Measurements from ENCODE around the gene CCDC134.

Gene CCDC134

GRCh38 chr22:41842996-41843970 is 42.8 kb downstream of the CCDC134 start:
- Histone ChIP-seq H3K9me3 (ENCODE audit: control insufficient read depth, insufficient read depth, low read length) (no peaks in the 10 kb centered on the region), H3K4me3 (ENCODE audit: low read length) (no peak overlapping the region), H3K27me3 (ENCODE audit: control insufficient read depth, insufficient read depth, low read length) (no peaks in the 10 kb centered on the region), H3K4me1 (ENCODE audit: control insufficient read depth, insufficient read depth, low read length) (peaks cover 13% of the 10 kb centered on the region), H3K27ac (ENCODE audit: low read length) (no peak overlapping the region), H3K36me3 (ENCODE audit: control insufficient read depth, insufficient read depth, low read length) (peaks cover 7% of the 10 kb centered on the region; the same call in 1 of the 2 replicates)
- no CpG with 5 or more reads among the region's 8 CpGs for WGBS (ENCODE audit: insufficient coverage, insufficient read length)
- DNase-seq (ENCODE audit: low read depth, low spot score): no peak

GRCh38 chr22:41844036-41844435 is 43.6 kb downstream of the CCDC134 start:
- H3K9me3 ChIP-seq (ENCODE audit: control insufficient read depth, insufficient read depth, low read length): no peaks in the 10 kb centered on the region
- no peak overlapping the region for H3K27ac ChIP-seq (ENCODE audit: low read length)
- H3K4me1 ChIP-seq (ENCODE audit: control insufficient read depth, insufficient read depth, low read length): peaks cover 16% of the 10 kb centered on the region
- H3K27me3 ChIP-seq (ENCODE audit: control insufficient read depth, insufficient read depth, low read length): no peaks in the 10 kb centered on the region
- H3K36me3 ChIP-seq (ENCODE audit: control insufficient read depth, insufficient read depth, low read length): peaks cover 8% of the 10 kb centered on the region; the same call in 1 of the 2 replicates
- no peak for DNase-seq (ENCODE audit: low read depth, low spot score)
- H3K4me3 ChIP-seq (ENCODE audit: low read length): no peak overlapping the region
- no CpG with 5 or more reads among the region's 1 CpG for WGBS (ENCODE audit: insufficient coverage, insufficient read length)

- no CpG with 5 or more reads among the region's 3 CpGs for WGBS (ENCODE audit: insufficient coverage, insufficient read length)
- Histone ChIP-seq H3K27me3 (ENCODE audit: control insufficient read depth, insufficient read depth, low read length) (no peaks in the 10 kb centered on the region), H3K4me1 (ENCODE audit: control insufficient read depth, insufficient read depth, low read length) (peaks cover 16% of the 10 kb centered on the region), H3K36me3 (ENCODE audit: control insufficient read depth, insufficient read depth, low read length) (peaks cover 8% of the 10 kb centered on the region; the same call in 1 of the 2 replicates), H3K27ac (ENCODE audit: low read length) (no peak overlapping the region), H3K4me3 (ENCODE audit: low read length) (no peak overlapping the region), H3K9me3 (ENCODE audit: control insufficient read depth, insufficient read depth, low read length) (no peaks in the 10 kb centered on the region)
- no peak for DNase-seq (ENCODE audit: low read depth, low spot score)
Observed at GRCh38 chr22:41844513-41844912, 44.0 kb downstream of the CCDC134 start.

GRCh38 chr22:41845380-41846267 is 45.1 kb downstream of the CCDC134 start:
- peaks cover 7% of the 10 kb centered on the region; the same call in 1 of the 2 replicates for H3K36me3 ChIP-seq (ENCODE audit: control insufficient read depth, insufficient read depth, low read length)
- DNase-seq (ENCODE audit: low read depth, low spot score): no peak
- no CpG with 5 or more reads among the region's 4 CpGs for WGBS (ENCODE audit: insufficient coverage, insufficient read length)
- H3K9me3 ChIP-seq (ENCODE audit: control insufficient read depth, insufficient read depth, low read length): no peaks in the 10 kb centered on the region
- no peak overlapping the region for H3K27ac ChIP-seq (ENCODE audit: low read length)
- peaks cover 16% of the 10 kb centered on the region for H3K4me1 ChIP-seq (ENCODE audit: control insufficient read depth, insufficient read depth, low read length)
- H3K27me3 ChIP-seq (ENCODE audit: control insufficient read depth, insufficient read depth, low read length): no peaks in the 10 kb centered on the region
- H3K4me3 ChIP-seq (ENCODE audit: low read length): no peak overlapping the region

GRCh38 chr22:41846268-41846987 is 45.9 kb downstream of the CCDC134 start:
- H3K27ac ChIP-seq (ENCODE audit: low read length): no peak overlapping the region
- H3K36me3 ChIP-seq (ENCODE audit: control insufficient read depth, insufficient read depth, low read length): peaks cover 3% of the 10 kb centered on the region; the same call in 1 of the 2 replicates
- WGBS (ENCODE audit: insufficient coverage, insufficient read length): no CpG with 5 or more reads among the region's 10 CpGs
- no peak for DNase-seq (ENCODE audit: low read depth, low spot score)
- no peaks in the 10 kb centered on the region for H3K27me3 ChIP-seq (ENCODE audit: control insufficient read depth, insufficient read depth, low read length)
- H3K4me3 ChIP-seq (ENCODE audit: low read length): no peak overlapping the region
- H3K9me3 ChIP-seq (ENCODE audit: control insufficient read depth, insufficient read depth, low read length): no peaks in the 10 kb centered on the region
- peaks cover 16% of the 10 kb centered on the region for H3K4me1 ChIP-seq (ENCODE audit: control insufficient read depth, insufficient read depth, low read length)

- H3K9me3 ChIP-seq (ENCODE audit: control insufficient read depth, insufficient read depth, low read length): no peaks in the 10 kb centered on the region
- no peaks in the 10 kb centered on the region for H3K27me3 ChIP-seq (ENCODE audit: control insufficient read depth, insufficient read depth, low read length)
- H3K36me3 ChIP-seq (ENCODE audit: control insufficient read depth, insufficient read depth, low read length): peaks cover 3% of the 10 kb centered on the region; the same call in 1 of the 2 replicates
- WGBS (ENCODE audit: insufficient coverage, insufficient read length): no CpG with 5 or more reads among the region's 2 CpGs
- DNase-seq (ENCODE audit: low read depth, low spot score): no peak
- H3K4me1 ChIP-seq (ENCODE audit: control insufficient read depth, insufficient read depth, low read length): peaks cover 16% of the 10 kb centered on the region
- no peak overlapping the region for H3K27ac ChIP-seq (ENCODE audit: low read length)
- H3K4me3 ChIP-seq (ENCODE audit: low read length): no peak overlapping the region
Observed at GRCh38 chr22:41847300-41847699, 46.8 kb downstream of the CCDC134 start.

- no peak for DNase-seq (ENCODE audit: low read depth, low spot score)
- Histone ChIP-seq H3K9me3 (ENCODE audit: control insufficient read depth, insufficient read depth, low read length) (no peaks in the 10 kb centered on the region), H3K27ac (ENCODE audit: low read length) (no peak overlapping the region), H3K4me3 (ENCODE audit: low read length) (no peak overlapping the region), H3K27me3 (ENCODE audit: control insufficient read depth, insufficient read depth, low read length) (no peaks in the 10 kb centered on the region), H3K4me1 (ENCODE audit: control insufficient read depth, insufficient read depth, low read length) (peaks cover 16% of the 10 kb centered on the region), H3K36me3 (ENCODE audit: control insufficient read depth, insufficient read depth, low read length) (0 out of 2 replicates have a peak, but pooled peaks cover 3% of the 10 kb centered on the region)
- WGBS (ENCODE audit: insufficient coverage, insufficient read length): no CpG with 5 or more reads among the region's 5 CpGs
Observed at GRCh38 chr22:41848468-41848867, 48.0 kb downstream of the CCDC134 start.

GRCh38 chr22:41856469-41856868 is 56.0 kb downstream of the CCDC134 start:
- H3K27ac ChIP-seq (ENCODE audit: low read length): no peak overlapping the region
- no peaks in the 10 kb centered on the region for H3K36me3 ChIP-seq (ENCODE audit: control insufficient read depth, insufficient read depth, low read length)
- H3K4me1 ChIP-seq (ENCODE audit: control insufficient read depth, insufficient read depth, low read length): peaks cover 3% of the 10 kb centered on the region; the same call in 1 of the 2 replicates
- H3K4me3 ChIP-seq (ENCODE audit: low read length): no peak overlapping the region
- no CpG with 5 or more reads among the region's 2 CpGs for WGBS (ENCODE audit: insufficient coverage, insufficient read length)
- H3K9me3 ChIP-seq (ENCODE audit: control insufficient read depth, insufficient read depth, low read length): no peaks in the 10 kb centered on the region
- H3K27me3 ChIP-seq (ENCODE audit: control insufficient read depth, insufficient read depth, low read length): no peaks in the 10 kb centered on the region
- DNase-seq (ENCODE audit: low read depth, low spot score): no peak

- H3K9me3 ChIP-seq (ENCODE audit: control insufficient read depth, insufficient read depth, low read length): no peaks in the 10 kb centered on the region
- no peak overlapping the region for H3K4me3 ChIP-seq (ENCODE audit: low read length)
- peak; percentile 33 for DNase-seq (ENCODE audit: low read depth, low spot score)
- H3K27ac ChIP-seq (ENCODE audit: low read length): no peak overlapping the region
- peaks cover 3% of the 10 kb centered on the region; the same call in 1 of the 2 replicates for H3K4me1 ChIP-seq (ENCODE audit: control insufficient read depth, insufficient read depth, low read length)
- no peaks in the 10 kb centered on the region for H3K36me3 ChIP-seq (ENCODE audit: control insufficient read depth, insufficient read depth, low read length)
- no CpG with 5 or more reads among the region's 7 CpGs for WGBS (ENCODE audit: insufficient coverage, insufficient read length)
- H3K27me3 ChIP-seq (ENCODE audit: control insufficient read depth, insufficient read depth, low read length): no peaks in the 10 kb centered on the region
Observed at GRCh38 chr22:41857155-41857859, 56.8 kb downstream of the CCDC134 start.
